ES-I3 (cell line): Measurements from ENCODE around the gene NDUFAF2.
A peak's percentile ranks its signal among the peaks of the same experiment; 100 is the strongest.

ENCODE experiments used
- H3K36me3 ChIP-seq: 2 replicates; pipeline ENCODE4 v1.6.1; 2013; ENCODE audit warnings: mild to moderate bottlenecking, low read length, control low read depth, moderate library complexity; ENCODE audit not compliant: insufficient read depth
- H3K4me1 ChIP-seq: 2 replicates; pipeline ENCODE4 v1.6.1; 2013; ENCODE audit warnings: mild to moderate bottlenecking, control low read depth, low read length; ENCODE audit not compliant: insufficient read depth
- H3K9ac ChIP-seq: 2 replicates; pipeline ENCODE4 v1.6.1; 2013; ENCODE audit warnings: low read depth, mild to moderate bottlenecking, low read length, moderate library complexity
- H3K9me3 ChIP-seq: 2 replicates; pipeline ENCODE4 v1.6.1; 2013; ENCODE audit warnings: mild to moderate bottlenecking, low read length, moderate library complexity; ENCODE audit not compliant: control insufficient read depth, insufficient read depth

The NDUFAF2 gene

GRCh38 chr5:60944904-60945812 is at the start of gene NDUFAF2, which contains the start of gene ERCC8:
Gene NDUFAF2, plus strand, starts transcription at chr5:60945205. Its CDS starts 51 bp downstream, at chr5:60945256.
Gene ERCC8, minus strand, starts transcription at chr5:60945070. Its CDS starts 62 bp downstream, at chr5:60945008.
- Histone ChIP-seq H3K9me3 (no peaks in the 10 kb centered on the region), H3K36me3 (no peaks in the 10 kb centered on the region), H3K4me1 (no peaks in the 10 kb centered on the region), H3K9ac (peak within 1 kb of the TSS; percentile 76)

GRCh38 chr5:60896991-60897390 is 48.0 kb upstream of the NDUFAF2 start:
- H3K4me1 ChIP-seq = 0 out of 2 replicates have a peak, but pooled peaks cover under 1% of the 10 kb centered on the region
- no peaks in the 10 kb centered on the region for H3K9me3 ChIP-seq
- no peak overlapping the region for H3K9ac ChIP-seq
- peaks cover 4% of the 10 kb centered on the region for H3K36me3 ChIP-seq

- Histone ChIP-seq H3K4me1 (peaks cover 4% of the 10 kb centered on the region; the same call in 1 of the 2 replicates), H3K9me3 (no peaks in the 10 kb centered on the region), H3K9ac (no peak overlapping the region), H3K36me3 (no peaks in the 10 kb centered on the region; the same call in 1 of the 2 replicates)
Measured at GRCh38 chr5:60903356-60903755, 41.6 kb upstream of the NDUFAF2 start.

GRCh38 chr5:60916646-60917045 is 28.4 kb upstream of the NDUFAF2 start:
- Histone ChIP-seq H3K36me3 (peaks cover 5% of the 10 kb centered on the region; the same call in 1 of the 2 replicates), H3K9me3 (no peaks in the 10 kb centered on the region), H3K9ac (no peak overlapping the region), H3K4me1 (no peaks in the 10 kb centered on the region)

- Histone ChIP-seq H3K36me3 (peaks cover 5% of the 10 kb centered on the region; the same call in 1 of the 2 replicates), H3K9ac (no peak overlapping the region), H3K9me3 (no peaks in the 10 kb centered on the region)
Measured at GRCh38 chr5:60918466-60918865, 26.5 kb upstream of the NDUFAF2 start.

GRCh38 chr5:60927450-60927849 is 17.6 kb upstream of the NDUFAF2 start:
- Histone ChIP-seq H3K9ac (no peak overlapping the region), H3K36me3 (no peaks in the 10 kb centered on the region), H3K4me1 (no peaks in the 10 kb centered on the region), H3K9me3 (no peaks in the 10 kb centered on the region)

More at GRCh38 chr5:60918466-60918865, 26.5 kb upstream of the NDUFAF2 start:
- no peaks in the 10 kb centered on the region for H3K4me1 ChIP-seq

- no peaks in the 10 kb centered on the region for H3K36me3 ChIP-seq
- H3K9ac ChIP-seq = no peak overlapping the region
- no peaks in the 10 kb centered on the region for H3K9me3 ChIP-seq
- H3K4me1 ChIP-seq = no peaks in the 10 kb centered on the region
Measured at GRCh38 chr5:60929024-60929423, 16.0 kb upstream of the NDUFAF2 start.

GRCh38 chr5:60943624-60944023 is 1.4 kb upstream of the NDUFAF2 start:
- no peaks in the 10 kb centered on the region for H3K36me3 ChIP-seq
- H3K9me3 ChIP-seq = no peaks in the 10 kb centered on the region
- no peaks in the 10 kb centered on the region for H3K4me1 ChIP-seq
- no peak overlapping the region for H3K9ac ChIP-seq

GRCh38 chr5:60945813-60946187 is 795 bp downstream of the NDUFAF2 start:
- H3K4me1 ChIP-seq = no peaks in the 10 kb centered on the region
- H3K9ac ChIP-seq = peak overlapping the region; percentile 76
- no peaks in the 10 kb centered on the region for H3K9me3 ChIP-seq
- H3K36me3 ChIP-seq = no peaks in the 10 kb centered on the region

- Histone ChIP-seq H3K9ac (no peak overlapping the region), H3K36me3 (no peaks in the 10 kb centered on the region), H3K4me1 (no peaks in the 10 kb centered on the region), H3K9me3 (no peaks in the 10 kb centered on the region)
Measured at GRCh38 chr5:60948738-60949137, 3.7 kb downstream of the NDUFAF2 start.

GRCh38 chr5:60955239-60955638 is 10.2 kb downstream of the NDUFAF2 start:
- H3K9me3 ChIP-seq = no peaks in the 10 kb centered on the region
- no peaks in the 10 kb centered on the region for H3K4me1 ChIP-seq
- no peaks in the 10 kb centered on the region for H3K36me3 ChIP-seq
- no peak overlapping the region for H3K9ac ChIP-seq

GRCh38 chr5:60958088-60958487 is 13.1 kb downstream of the NDUFAF2 start:
- no peaks in the 10 kb centered on the region for H3K36me3 ChIP-seq
- no peaks in the 10 kb centered on the region for H3K4me1 ChIP-seq
- no peak overlapping the region for H3K9ac ChIP-seq
- H3K9me3 ChIP-seq = no peaks in the 10 kb centered on the region

- H3K9me3 ChIP-seq = no peaks in the 10 kb centered on the region
- no peaks in the 10 kb centered on the region for H3K36me3 ChIP-seq
- H3K9ac ChIP-seq = no peak overlapping the region
- no peaks in the 10 kb centered on the region for H3K4me1 ChIP-seq
Measured at GRCh38 chr5:60958712-60959111, 13.7 kb downstream of the NDUFAF2 start.

- H3K9ac ChIP-seq = no peak overlapping the region
- H3K4me1 ChIP-seq = no peaks in the 10 kb centered on the region
- H3K36me3 ChIP-seq = no peaks in the 10 kb centered on the region
- H3K9me3 ChIP-seq = no peaks in the 10 kb centered on the region
Measured at GRCh38 chr5:60959156-60959555, 14.2 kb downstream of the NDUFAF2 start.

- no peaks in the 10 kb centered on the region; the same call in 1 of the 2 replicates for H3K9me3 ChIP-seq
- no peaks in the 10 kb centered on the region for H3K4me1 ChIP-seq
- no peak overlapping the region for H3K9ac ChIP-seq
- H3K36me3 ChIP-seq = no peaks in the 10 kb centered on the region
Measured at GRCh38 chr5:60960591-60960990, 15.6 kb downstream of the NDUFAF2 start.
